ENCODE results near the gene UQCR11. TPM values are rescaled to one million over a fixed set of nuclear protein-coding genes. Genes with fewer than 3 reads are reported as not detected.

Gene UQCR11
- polyA plus RNA-seq, 3 donors = 55.6 to 731 (median 659) TPM

DNA sequence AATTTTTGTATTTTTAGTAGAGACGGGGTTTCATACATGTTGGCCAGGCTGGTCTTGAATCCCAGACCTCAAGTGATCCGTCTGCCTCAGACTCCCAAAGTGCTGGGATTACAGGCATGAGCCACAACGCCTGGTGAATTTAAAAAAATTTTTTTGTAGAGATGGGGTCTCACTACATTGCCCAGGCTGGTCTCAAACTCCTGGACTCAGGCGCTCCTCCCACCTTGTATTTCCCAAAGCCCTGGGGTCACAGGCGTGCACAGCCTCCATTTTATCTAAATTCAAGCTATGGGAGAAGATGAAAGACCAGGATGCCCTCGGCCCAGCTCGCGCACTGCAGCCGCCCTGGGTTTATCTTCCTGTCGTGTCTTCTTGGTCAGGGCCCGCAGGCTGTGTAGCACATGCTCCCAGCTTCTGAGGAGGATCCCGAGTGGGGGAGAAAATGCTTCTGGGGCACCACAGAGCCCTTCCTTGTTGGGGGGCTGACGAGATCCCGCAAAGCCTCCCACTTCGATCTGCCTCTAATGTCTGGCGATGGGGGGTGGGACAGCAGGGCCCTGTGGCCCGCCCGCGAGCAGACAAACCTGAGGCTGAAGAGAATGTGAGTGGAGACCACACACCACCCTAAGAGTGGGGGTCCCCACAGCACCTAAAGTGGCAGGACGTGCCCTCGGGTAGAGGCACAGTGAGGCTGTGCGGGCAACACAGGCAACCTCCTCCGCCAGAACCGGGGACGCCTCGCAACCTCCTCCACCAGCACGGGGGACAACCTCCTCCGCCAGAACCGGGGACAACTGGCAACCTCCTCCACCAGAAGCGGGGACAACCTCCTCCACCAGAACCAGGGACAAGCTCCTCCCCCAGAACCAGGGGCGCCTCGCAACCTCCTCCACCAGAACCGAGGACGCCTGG lies 31.3 kb upstream of the UQCR11 start:
- Histone ChIP-seq H3K4me3 (replicated peaks in 1 of 3; ENCODE audit: low read depth in 2 of 3, low read length in 3 of 3) (no peak overlapping the region), H3K9ac (ENCODE audit: insufficient read depth, low read length, poor library complexity, severe bottlenecking) (no peak overlapping the region), H3K9me3 (replicated peaks in 1 of 2; ENCODE audit: control insufficient read depth in 1 of 2, insufficient read depth in 1 of 2, low read length in 2 of 2) (peaks cover 4 to 8% of the 10 kb centered on the region in 2 donors), H3K4me1 (ENCODE audit: control insufficient read depth in 1 of 2, insufficient read depth in 2 of 2, low read length in 2 of 2) (no peaks in the 10 kb centered on the region), H3K27ac (ENCODE audit: low read depth in 1 of 2, low read length in 2 of 2) (no peak overlapping the region), H3K36me3 (replicated peaks in 1 of 2; ENCODE audit: control insufficient read depth in 1 of 2, insufficient read depth in 2 of 2, low read length in 2 of 2) (peaks cover 34 to 55% of the 10 kb centered on the region in 2 donors), H2AFZ (ENCODE audit: insufficient read depth, low read depth, low read length, poor library complexity, severe bottlenecking) (no peak overlapping the region), H4K20me1 (ENCODE audit: insufficient read depth, low read length) (peaks cover 10% of the 10 kb centered on the region), H3K4me2 (replicated peaks; ENCODE audit: extremely low read depth, low read length, poor library complexity, severe bottlenecking) (no peak overlapping the region), H3K79me2 (ENCODE audit: insufficient read depth, low read length) (peaks cover 13% of the 10 kb centered on the region), H3K27me3 (ENCODE audit: control insufficient read depth in 2 of 2, insufficient read depth in 2 of 2, low read length in 2 of 2) (no peaks in the 10 kb centered on the region)
- Mint-ChIP-seq H3K4me1 (no peaks in the 10 kb centered on the region), H3K36me3 (peaks cover 47 to 71% of the 10 kb centered on the region in 2 donors), H3K27me3 (ENCODE audit: low read depth in 3 of 3) (peaks cover 0 to 5% (median 2%) of the 10 kb centered on the region in 3 donors), H3K27ac (no peak overlapping the region), H3K9me3 (peaks cover 0 to 13% (median 7%) of the 10 kb centered on the region in 7 donors), H3K4me3 (no peak overlapping the region)
- DNase-seq = no peak
- TF ChIP-seq, protein P1, sequence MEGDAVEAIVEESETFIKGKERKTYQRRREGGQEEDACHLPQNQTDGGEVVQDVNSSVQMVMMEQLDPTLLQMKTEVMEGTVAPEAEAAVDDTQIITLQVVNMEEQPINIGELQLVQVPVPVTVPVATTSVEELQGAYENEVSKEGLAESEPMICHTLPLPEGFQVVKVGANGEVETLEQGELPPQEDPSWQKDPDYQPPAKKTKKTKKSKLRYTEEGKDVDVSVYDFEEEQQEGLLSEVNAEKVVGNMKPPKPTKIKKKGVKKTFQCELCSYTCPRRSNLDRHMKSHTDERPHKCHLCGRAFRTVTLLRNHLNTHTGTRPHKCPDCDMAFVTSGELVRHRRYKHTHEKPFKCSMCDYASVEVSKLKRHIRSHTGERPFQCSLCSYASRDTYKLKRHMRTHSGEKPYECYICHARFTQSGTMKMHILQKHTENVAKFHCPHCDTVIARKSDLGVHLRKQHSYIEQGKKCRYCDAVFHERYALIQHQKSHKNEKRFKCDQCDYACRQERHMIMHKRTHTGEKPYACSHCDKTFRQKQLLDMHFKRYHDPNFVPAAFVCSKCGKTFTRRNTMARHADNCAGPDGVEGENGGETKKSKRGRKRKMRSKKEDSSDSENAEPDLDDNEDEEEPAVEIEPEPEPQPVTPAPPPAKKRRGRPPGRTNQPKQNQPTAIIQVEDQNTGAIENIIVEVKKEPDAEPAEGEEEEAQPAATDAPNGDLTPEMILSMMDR (IDR thresholded peaks at IDR 0.05) = no peak
- WGBS (ENCODE audit: insufficient coverage) = 98% methylated on average over 19 of the region's 34 CpGs
- intact Hi-C loops (cut with micrococcal nuclease) = no loop called here

DNA sequence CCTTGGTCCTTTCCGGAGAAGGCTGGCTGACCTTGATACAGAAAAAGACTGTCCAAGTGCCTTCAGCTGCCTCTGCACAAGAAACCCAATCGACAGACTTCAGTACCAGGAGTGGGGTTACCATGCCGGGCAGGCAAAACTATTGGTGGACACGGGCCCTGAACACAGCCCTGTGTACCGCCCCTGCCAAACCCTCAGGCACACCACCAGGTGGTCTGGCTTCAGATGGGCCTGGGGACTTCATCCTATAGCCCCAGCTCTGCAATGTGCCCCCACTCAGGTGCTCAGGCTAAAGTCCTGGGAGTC lies 29.6 kb upstream of the UQCR11 start:
- peaks cover 0 to 13% (median 7%) of the 10 kb centered on the region in 7 donors for H3K9me3 Mint-ChIP-seq
- DNase-seq = no peak
- peaks cover 46 to 67% of the 10 kb centered on the region in 2 donors for H3K36me3 Mint-ChIP-seq
- intact Hi-C loops (cut with micrococcal nuclease) = no loop called here
- Histone ChIP-seq H4K20me1 (ENCODE audit: insufficient read depth, low read length) (peaks cover 10% of the 10 kb centered on the region), H3K4me3 (replicated peaks in 1 of 3; ENCODE audit: low read depth in 2 of 3, low read length in 3 of 3) (no peak overlapping the region), H3K27ac (ENCODE audit: low read depth in 1 of 2, low read length in 2 of 2) (no peak overlapping the region), H3K9ac (ENCODE audit: insufficient read depth, low read length, poor library complexity, severe bottlenecking) (no peak overlapping the region), H3K27me3 (ENCODE audit: control insufficient read depth in 2 of 2, insufficient read depth in 2 of 2, low read length in 2 of 2) (no peaks in the 10 kb centered on the region), H3K9me3 (replicated peaks in 1 of 2; ENCODE audit: control insufficient read depth in 1 of 2, insufficient read depth in 1 of 2, low read length in 2 of 2) (peaks cover 4 to 8% of the 10 kb centered on the region in 2 donors), H3K4me2 (replicated peaks; ENCODE audit: extremely low read depth, low read length, poor library complexity, severe bottlenecking) (no peak overlapping the region), H3K79me2 (ENCODE audit: insufficient read depth, low read length) (peaks cover 13% of the 10 kb centered on the region), H3K36me3 (replicated peaks in 1 of 2; ENCODE audit: control insufficient read depth in 1 of 2, insufficient read depth in 2 of 2, low read length in 2 of 2) (peaks cover 35 to 51% of the 10 kb centered on the region in 2 donors), H3K4me1 (ENCODE audit: control insufficient read depth in 1 of 2, insufficient read depth in 2 of 2, low read length in 2 of 2) (no peaks in the 10 kb centered on the region), H2AFZ (ENCODE audit: insufficient read depth, low read depth, low read length, poor library complexity, severe bottlenecking) (no peak overlapping the region)
- H3K27ac Mint-ChIP-seq = no peak overlapping the region
- no peak overlapping the region for H3K4me3 Mint-ChIP-seq
- no peaks in the 10 kb centered on the region for H3K4me1 Mint-ChIP-seq
- TF ChIP-seq, protein P1 (IDR thresholded peaks at IDR 0.05) = no peak
- WGBS (ENCODE audit: insufficient coverage) = 95% methylated on average over 5 of the region's 5 CpGs
- H3K27me3 Mint-ChIP-seq (ENCODE audit: low read depth in 3 of 3) = peaks cover 0 to 5% (median 2%) of the 10 kb centered on the region in 3 donors

Data from CD14-positive monocyte (primary cell).